Upper lobe of left lung (tissue), 6 donors: Measurements from ENCODE around the gene FAM228B. TPM values are rescaled to one million over a fixed set of nuclear protein-coding genes. Genes with fewer than 3 reads are reported as not detected.

Source experiments
- ATAC-seq, 2 donors: fragments of 200-7000 bp; cut with Tn5 transposase; one replicate each; pipeline ENCODE4 v1.9.1; 2022; ENCODE audit warnings: mild to moderate bottlenecking in 2 of 2, moderate library complexity in 2 of 2; ENCODE audit not compliant: low FRiP score in 2 of 2
- DNase-seq, 2 donors: peaks; one replicate each; pipeline ENCODE4 v3.0.0-alpha.2; 2019 to 2020
- H3K27ac ChIP-seq, 4 donors: fragments of 200-600 bp; sonication (generic); one replicate each; pipeline ENCODE4 v1.5.1; 2016 to 2019
- H3K27me3 ChIP-seq, 4 donors: fragments of 200-600 bp; sonication (generic); one replicate each; pipeline ENCODE4 v1.5.1; 2017 to 2019
- H3K36me3 ChIP-seq, 4 donors: fragments of 200-600 bp; sonication (generic); one replicate each; pipeline ENCODE4 v1.5.1; 2016 to 2019
- H3K4me1 ChIP-seq, 4 donors: fragments of 200-600 bp; sonication (generic); one replicate each; pipeline ENCODE4 v1.5.1; 2018 to 2019
- H3K4me3 ChIP-seq, 4 donors: fragments of 200-600 bp; sonication (generic); one replicate each; pipeline ENCODE4 v1.5.1; 2017 to 2019; ENCODE audit warnings: mild to moderate bottlenecking in 2 of 4, moderate library complexity in 1 of 4
- H3K9me3 ChIP-seq, 4 donors: fragments of 200-600 bp; sonication (generic); one replicate each; pipeline ENCODE4 v1.5.1; 2018 to 2019
- EP300 ChIP-seq, 4 donors: sonication (generic); formaldehyde crosslinking; IDR thresholded peaks; one replicate each; pipeline ENCODE4 v1.5.1; 2017; ENCODE audit warnings: antibody characterized with exemption in 4 of 4, control low read depth in 2 of 4
- POLR2A ChIP-seq, 4 donors: fragments of 450-650 bp; IDR thresholded peaks; one replicate each; pipeline ENCODE4 v1.5.1; 2016 to 2017; ENCODE audit warnings: antibody characterized with exemption in 4 of 4, mild to moderate bottlenecking in 2 of 4
- POLR2AphosphoS5 ChIP-seq, 2 donors: sonication (generic); formaldehyde crosslinking; IDR thresholded peaks; one replicate each; pipeline ENCODE4 v1.5.1; 2017; ENCODE audit warnings: antibody characterized with exemption in 2 of 2
- WGBS, 2 donors: methylation state at CpG; one replicate each; pipeline ENCODE4 v1.1.5; 2017 to 2018; 5-methylcytosine and 5-hydroxymethylcytosine counted together
- total RNA-seq, 6 donors: library from RNA; depleted of rRNA in 4 of 6; stranded (reverse); fragments of >200 nt in 4 of 6; gene quantifications; one replicate each; pipeline versions ENCODE4 v1.1.0 to v1.2.1, GENCODE V29; 2016 to 2021
- TF ChIP-seq, protein P1 (sequence below), 6 experiments: fragments of 450-650 bp in 4 of 6; fragments of 200-600 bp in 2 of 6; sonication (generic) in 2 of 6; IDR thresholded peaks; one replicate each; pipeline ENCODE4 v1.5.1; 2016 to 2019; ENCODE audit warnings: antibody characterized with exemption in 6 of 6
- donor health status: DM: no; HTN: no; CAD: no; lungs with moderate emphysema.
- donor health status: DM: no; HTN: yes; CAD: no; lungs with severe emphysema.

FAM228B gene
- total RNA-seq, 6 donors from 2014 or later = 15.5 to 28.3 (median 22.8) TPM

DNA sequence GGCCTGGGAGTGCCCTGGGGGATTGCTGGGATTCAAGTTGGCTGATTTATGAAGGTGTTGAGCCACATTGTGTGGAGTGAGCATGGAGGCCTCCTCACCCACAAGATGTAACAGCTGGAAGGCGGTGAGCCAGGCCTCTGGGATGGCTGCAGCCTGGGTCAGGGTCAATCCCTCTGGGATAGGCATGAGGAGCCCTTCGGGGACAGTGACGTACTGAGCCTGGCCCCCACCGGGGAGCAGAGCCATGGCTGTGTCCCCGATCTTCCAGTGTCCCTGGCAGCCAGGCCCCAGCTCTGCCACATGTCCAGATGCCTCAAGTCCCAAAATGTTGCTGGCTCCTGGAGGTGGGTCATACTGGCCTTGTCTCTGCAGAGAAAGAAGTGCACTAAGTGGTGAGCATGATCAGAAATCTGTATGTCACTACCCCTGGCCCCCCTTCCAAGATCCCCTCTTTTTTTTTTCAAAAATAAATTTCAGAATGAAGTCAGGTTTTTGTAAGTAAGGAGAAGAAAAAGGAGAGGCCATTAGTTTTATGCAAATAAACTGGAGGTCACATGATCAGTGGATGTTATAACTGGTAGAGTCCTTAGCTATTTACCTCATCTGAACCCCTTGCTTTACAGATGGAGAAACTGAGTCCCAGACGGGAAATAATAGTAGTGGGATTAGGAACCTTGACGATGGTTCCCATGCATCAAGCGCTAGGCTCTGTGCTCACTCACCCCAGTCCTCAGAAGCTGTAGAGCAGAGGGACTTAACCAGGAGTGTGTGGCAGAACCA lies 40.3 kb upstream of the FAM228B start:
- peaks cover 0 to 37% (median 15%) of the 10 kb centered on the region in 4 donors for H3K36me3 ChIP-seq
- no peak for DNase-seq

DNA sequence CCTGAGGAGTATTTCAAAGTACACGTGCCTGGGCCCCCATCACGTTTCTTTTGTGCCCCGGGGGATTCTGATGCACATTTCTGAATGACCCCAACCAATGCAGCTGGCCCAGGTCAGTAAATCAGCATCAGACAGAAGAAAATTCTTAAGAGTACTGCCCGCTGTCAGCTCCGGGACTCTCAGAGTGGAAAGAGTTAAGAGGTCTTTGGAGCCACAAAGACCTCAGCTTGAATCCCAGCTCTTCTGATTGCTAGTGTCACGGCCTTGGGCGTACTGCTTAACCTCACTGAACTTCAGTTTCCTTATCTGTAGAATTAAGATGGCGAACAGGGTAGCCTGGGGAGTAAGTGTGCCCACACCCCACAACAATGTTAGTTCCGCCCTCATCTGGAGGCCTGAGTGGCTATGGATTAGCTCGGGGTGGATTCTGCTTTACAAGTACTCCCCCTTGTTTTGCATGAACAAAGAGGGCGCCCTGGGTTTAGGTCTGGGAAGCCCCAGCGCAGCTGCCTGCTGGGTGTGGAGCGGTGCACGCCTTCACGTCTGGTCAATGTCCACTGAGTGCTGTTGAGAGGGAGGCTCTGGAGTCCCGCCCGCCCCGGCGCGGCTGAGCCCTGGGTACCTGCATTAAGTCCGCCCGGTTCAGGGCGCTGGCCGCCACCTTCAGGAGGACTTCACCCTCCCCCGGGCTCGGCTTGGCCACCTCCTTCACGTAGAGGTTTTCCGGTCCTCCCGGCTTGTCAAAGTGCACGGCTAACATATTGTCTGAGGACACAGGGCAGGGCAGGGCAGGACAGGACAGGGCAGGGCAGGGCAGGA lies 39.5 kb upstream of the FAM228B start:
- H3K36me3 ChIP-seq = peaks cover 0 to 45% (median 16%) of the 10 kb centered on the region in 4 donors
- WGBS, 2 donors = 10 to 21% methylated on average over 7 to 22 of the region's 30 CpGs
- peak; percentile 79 to 80 for ATAC-seq
- TF ChIP-seq EP300 (IDR thresholded peaks at IDR 0.05) = peak in 1 of 4 donors; percentile 9
- TF ChIP-seq POLR2A (IDR thresholded peaks at IDR 0.05) = peak in 3 of 4 donors; percentile 43 to 65 (median 54)
- TF ChIP-seq, protein P1, sequence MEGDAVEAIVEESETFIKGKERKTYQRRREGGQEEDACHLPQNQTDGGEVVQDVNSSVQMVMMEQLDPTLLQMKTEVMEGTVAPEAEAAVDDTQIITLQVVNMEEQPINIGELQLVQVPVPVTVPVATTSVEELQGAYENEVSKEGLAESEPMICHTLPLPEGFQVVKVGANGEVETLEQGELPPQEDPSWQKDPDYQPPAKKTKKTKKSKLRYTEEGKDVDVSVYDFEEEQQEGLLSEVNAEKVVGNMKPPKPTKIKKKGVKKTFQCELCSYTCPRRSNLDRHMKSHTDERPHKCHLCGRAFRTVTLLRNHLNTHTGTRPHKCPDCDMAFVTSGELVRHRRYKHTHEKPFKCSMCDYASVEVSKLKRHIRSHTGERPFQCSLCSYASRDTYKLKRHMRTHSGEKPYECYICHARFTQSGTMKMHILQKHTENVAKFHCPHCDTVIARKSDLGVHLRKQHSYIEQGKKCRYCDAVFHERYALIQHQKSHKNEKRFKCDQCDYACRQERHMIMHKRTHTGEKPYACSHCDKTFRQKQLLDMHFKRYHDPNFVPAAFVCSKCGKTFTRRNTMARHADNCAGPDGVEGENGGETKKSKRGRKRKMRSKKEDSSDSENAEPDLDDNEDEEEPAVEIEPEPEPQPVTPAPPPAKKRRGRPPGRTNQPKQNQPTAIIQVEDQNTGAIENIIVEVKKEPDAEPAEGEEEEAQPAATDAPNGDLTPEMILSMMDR (IDR thresholded peaks at IDR 0.05) = no peak
- TF ChIP-seq POLR2AphosphoS5 (IDR thresholded peaks at IDR 0.05) = peak in 1 of 2 donors; percentile 1
- no peaks in the 10 kb centered on the region for H3K9me3 ChIP-seq
- H3K27me3 ChIP-seq = no peaks in the 10 kb centered on the region
- DNase-seq = peak; percentile 95 to 96
- H3K4me3 ChIP-seq = peak overlapping the region in 3 of 4 donors; percentile 57 to 64 (median 60)
- H3K27ac ChIP-seq = peak overlapping the region; percentile 85 to 97 (median 90)
- peaks cover 22 to 34% (median 28%) of the 10 kb centered on the region in 4 donors for H3K4me1 ChIP-seq

More for the DNA sequence above, 40.3 kb upstream of the FAM228B start:
- no peaks in the 10 kb centered on the region for H3K9me3 ChIP-seq
- peaks cover 22 to 36% (median 30%) of the 10 kb centered on the region in 4 donors for H3K4me1 ChIP-seq
- H3K27me3 ChIP-seq = no peaks in the 10 kb centered on the region
- TF ChIP-seq POLR2AphosphoS5 (IDR thresholded peaks at IDR 0.05) (no peak), POLR2A (IDR thresholded peaks at IDR 0.05) (no peak), EP300 (IDR thresholded peaks at IDR 0.05) (no peak)
- TF ChIP-seq, protein P1 (IDR thresholded peaks at IDR 0.05) = no peak
- no peak for ATAC-seq
- peak overlapping the region; percentile 85 to 97 (median 90) for H3K27ac ChIP-seq
- peak overlapping the region in 3 of 4 donors; percentile 57 to 64 (median 60) for H3K4me3 ChIP-seq
- WGBS, 2 donors = 81 to 82% methylated on average over 6 to 7 of the region's 8 CpGs

DNA sequence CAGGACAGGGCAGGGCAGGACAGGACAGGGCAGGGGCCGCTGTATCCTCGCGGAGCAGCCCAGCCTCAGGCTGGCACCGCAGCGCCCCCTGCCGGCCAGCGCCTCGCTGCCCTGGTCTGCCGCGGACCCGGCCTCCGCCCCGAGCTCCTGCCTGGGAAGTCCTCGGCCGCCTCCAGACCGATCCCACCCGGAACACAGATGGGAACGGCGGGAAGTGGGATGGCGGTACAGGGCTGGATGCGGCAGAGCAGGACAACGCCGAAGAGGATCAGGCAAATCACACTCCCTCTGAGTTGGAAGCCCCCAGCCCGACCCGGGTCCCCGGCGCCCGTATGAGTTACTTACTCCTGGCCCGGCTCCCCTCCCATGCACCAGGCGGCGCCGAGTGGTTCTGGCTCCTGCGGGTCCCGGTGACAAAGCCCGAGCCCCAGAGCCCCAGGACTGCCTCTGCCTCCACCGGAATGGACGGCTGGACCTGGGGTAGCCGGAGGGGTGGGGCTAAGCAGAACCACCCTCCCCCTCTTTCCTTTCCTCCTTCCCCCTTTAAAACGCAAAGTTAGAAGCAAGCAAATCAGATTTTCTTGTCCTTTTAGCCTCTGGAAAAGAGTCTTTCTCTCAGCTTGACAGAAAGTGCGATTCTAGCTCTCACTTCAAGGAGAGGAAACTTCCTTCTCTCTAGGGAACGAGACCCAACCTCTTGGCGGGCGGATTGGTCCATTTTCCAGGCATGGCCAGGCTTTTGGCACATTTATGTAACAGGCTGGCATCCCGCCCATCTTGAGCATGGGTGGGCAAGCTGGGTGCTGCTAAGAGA lies 38.7 kb upstream of the FAM228B start, which contains the start of gene TP53I3:
TSS of gene TP53I3 (minus strand) at position 449 of the 814 bp plus-strand sequence. CDS start 508 bp downstream, outside the sequence.
- no peaks in the 10 kb centered on the region for H3K9me3 ChIP-seq
- 0 to 3% methylated on average over 10 to 29 of the region's 44 CpGs for WGBS, 2 donors
- TF ChIP-seq EP300 (IDR thresholded peaks at IDR 0.05) (no peak), POLR2AphosphoS5 (IDR thresholded peaks at IDR 0.05) (peak in 1 of 2 donors; percentile 77), POLR2A (IDR thresholded peaks at IDR 0.05) (peak in 3 of 4 donors; percentile 53 to 71 (median 61))
- TF ChIP-seq, protein P1 (IDR thresholded peaks at IDR 0.05) = peak; percentile 94 to 100 (median 99)
- H3K27me3 ChIP-seq = no peaks in the 10 kb centered on the region
- DNase-seq (peak; percentile 93 to 99), ATAC-seq (peak; percentile 98)
- H3K27ac ChIP-seq = peak within 1 kb of the TSS; percentile 85 to 97 (median 90)
- H3K4me1 ChIP-seq = peaks cover 22 to 34% (median 28%) of the 10 kb centered on the region in 4 donors
- H3K4me3 ChIP-seq = peak within 1 kb of the TSS; percentile 6 to 64 (median 58)
- H3K36me3 ChIP-seq = peaks cover 0 to 41% (median 14%) of the 10 kb centered on the region in 4 donors

DNA sequence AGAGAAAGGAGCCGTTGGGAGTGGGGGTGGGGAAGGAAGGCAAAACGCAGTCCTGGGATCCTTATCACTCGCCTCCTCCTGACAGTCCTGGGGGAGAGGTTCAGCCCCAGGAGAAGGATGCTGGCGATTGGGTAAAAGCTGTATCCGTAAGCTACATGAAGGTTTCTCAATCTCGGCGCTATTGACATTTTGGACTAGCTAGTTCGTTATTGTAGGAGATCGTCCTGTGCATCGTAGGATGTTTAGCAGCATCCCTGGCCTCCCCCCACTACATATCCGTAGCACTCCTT lies 38.1 kb upstream of the FAM228B start:
- 21 to 25% methylated on average over 11 of the region's 11 CpGs for WGBS, 2 donors

More for the DNA sequence above, 38.1 kb upstream of the FAM228B start:
- Histone ChIP-seq H3K9me3 (no peaks in the 10 kb centered on the region), H3K4me3 (peak overlapping the region; percentile 6 to 64 (median 58)), H3K27me3 (no peaks in the 10 kb centered on the region), H3K4me1 (peaks cover 22 to 34% (median 28%) of the 10 kb centered on the region in 4 donors), H3K27ac (peak overlapping the region; percentile 85 to 97 (median 90)), H3K36me3 (peaks cover 0 to 42% (median 13%) of the 10 kb centered on the region in 4 donors)
- DNase-seq = no peak
- ATAC-seq = no peak
- TF ChIP-seq, protein P1 (IDR thresholded peaks at IDR 0.05) = no peak
